ENCODE data around the gene METTL25B. TPM values are rescaled to one million over a fixed set of nuclear protein-coding genes. Genes with fewer than 3 reads are reported as not detected.
A peak's percentile ranks its signal among the peaks of the same experiment; 100 is the strongest.

METTL25B gene
- total and polyA plus RNA-seq, 5 donors from 2014 or later: 4.3 to 19.0 (median 7.5) TPM

GRCh38 chr1:156766298-156767100 is 38.2 kb downstream of the METTL25B start:
- peaks cover 20% of the 10 kb centered on the region for H3K36me3 Mint-ChIP-seq
- peak overlapping the region; percentile 89 for H3K4me3 ChIP-seq (ENCODE audit: low read depth, low read length)
- no peaks in the 10 kb centered on the region for H3K9me3 Mint-ChIP-seq
- no peaks in the 10 kb centered on the region for H3K27me3 Mint-ChIP-seq
- no peak overlapping the region for H3K4me3 Mint-ChIP-seq
- no peak for DNase-seq
- H3K27ac ChIP-seq (ENCODE audit: insufficient read depth, low read length, poor library complexity, severe bottlenecking): peak overlapping the region; percentile 98
- H3K4me1 Mint-ChIP-seq: peaks cover 17 to 33% (median 23%) of the 10 kb centered on the region in 4 donors
- H3K36me3 ChIP-seq (ENCODE audit: control insufficient read depth, insufficient read depth, low read length): peaks cover 9% of the 10 kb centered on the region
- no peak for ATAC-seq (ENCODE audit: low read depth in 2 of 2)
- peaks cover 47% of the 10 kb centered on the region for H3K4me1 ChIP-seq (ENCODE audit: control insufficient read depth, insufficient read depth, low read length, poor library complexity, severe bottlenecking)
- no peaks in the 10 kb centered on the region for H3K9me3 ChIP-seq (ENCODE audit: control insufficient read depth in 2 of 2, low read length in 2 of 2)
- H3K27ac Mint-ChIP-seq: no peak overlapping the region
- H3K27me3 ChIP-seq (ENCODE audit: control insufficient read depth, insufficient read depth, low read length): no peaks in the 10 kb centered on the region

- no peaks in the 10 kb centered on the region for H3K27me3 ChIP-seq (ENCODE audit: control insufficient read depth, insufficient read depth, low read length)
- Mint-ChIP-seq H3K36me3 (peaks cover 21% of the 10 kb centered on the region), H3K4me1 (peaks cover 17 to 38% (median 24%) of the 10 kb centered on the region in 4 donors), H3K27me3 (no peaks in the 10 kb centered on the region), H3K9me3 (no peaks in the 10 kb centered on the region), H3K4me3 (peak within 1 kb of the TSS in 1 of 4 donors; percentile 91), H3K27ac (no peak within 1 kb of the TSS)
- peak; percentile 94 for ATAC-seq (ENCODE audit: low read depth in 2 of 2)
- peaks cover 11% of the 10 kb centered on the region for H3K36me3 ChIP-seq (ENCODE audit: control insufficient read depth, insufficient read depth, low read length)
- peak within 1 kb of the TSS; percentile 98 for H3K27ac ChIP-seq (ENCODE audit: insufficient read depth, low read length, poor library complexity, severe bottlenecking)
- no peaks in the 10 kb centered on the region for H3K9me3 ChIP-seq (ENCODE audit: control insufficient read depth in 2 of 2, low read length in 2 of 2)
- peak; percentile 98 to 100 (median 99) for DNase-seq
- H3K4me3 ChIP-seq (ENCODE audit: low read depth, low read length): peak within 1 kb of the TSS; percentile 89
- H3K4me1 ChIP-seq (ENCODE audit: control insufficient read depth, insufficient read depth, low read length, poor library complexity, severe bottlenecking): peaks cover 47% of the 10 kb centered on the region
Observed at GRCh38 chr1:156767101-156767878, 39.0 kb downstream of the METTL25B start, which contains the start of gene PRCC. Gene PRCC (plus strand): TSS chr1:156767535. CDS start chr1:156767772, 237 bp downstream.

- peak overlapping the region; percentile 98 for H3K27ac ChIP-seq (ENCODE audit: insufficient read depth, low read length, poor library complexity, severe bottlenecking)
- H3K36me3 Mint-ChIP-seq: peaks cover 21% of the 10 kb centered on the region
- H3K27me3 ChIP-seq (ENCODE audit: control insufficient read depth, insufficient read depth, low read length): no peaks in the 10 kb centered on the region
- H3K4me1 Mint-ChIP-seq: peaks cover 17 to 45% (median 31%) of the 10 kb centered on the region in 4 donors
- H3K9me3 ChIP-seq (ENCODE audit: control insufficient read depth in 2 of 2, low read length in 2 of 2): no peaks in the 10 kb centered on the region
- no peaks in the 10 kb centered on the region for H3K9me3 Mint-ChIP-seq
- H3K27ac Mint-ChIP-seq: no peak overlapping the region
- H3K36me3 ChIP-seq (ENCODE audit: control insufficient read depth, insufficient read depth, low read length): peaks cover 16% of the 10 kb centered on the region
- H3K27me3 Mint-ChIP-seq: no peaks in the 10 kb centered on the region
- peak in 2 of 3 donors; percentile 18 to 44 for DNase-seq
- H3K4me3 ChIP-seq (ENCODE audit: low read depth, low read length): peak overlapping the region; percentile 88
- H3K4me3 Mint-ChIP-seq: peak overlapping the region in 1 of 4 donors; percentile 91
- H3K4me1 ChIP-seq (ENCODE audit: control insufficient read depth, insufficient read depth, low read length, poor library complexity, severe bottlenecking): peaks cover 51% of the 10 kb centered on the region
- no peak for ATAC-seq (ENCODE audit: low read depth in 2 of 2)
Observed at GRCh38 chr1:156767879-156768604, 39.8 kb downstream of the METTL25B start.

GRCh38 chr1:156768610-156769295 is 40.5 kb downstream of the METTL25B start:
- H3K4me1 Mint-ChIP-seq: peaks cover 17 to 52% (median 38%) of the 10 kb centered on the region in 4 donors
- H3K9me3 Mint-ChIP-seq: no peaks in the 10 kb centered on the region
- peak overlapping the region in 1 of 4 donors; percentile 91 for H3K4me3 Mint-ChIP-seq
- H3K27me3 Mint-ChIP-seq: no peaks in the 10 kb centered on the region
- H3K27ac Mint-ChIP-seq: peak overlapping the region in 1 of 3 donors; percentile 82
- peaks cover 20% of the 10 kb centered on the region for H3K36me3 ChIP-seq (ENCODE audit: control insufficient read depth, insufficient read depth, low read length)
- H3K36me3 Mint-ChIP-seq: peaks cover 21% of the 10 kb centered on the region
- ATAC-seq (ENCODE audit: low read depth in 2 of 2): no peak
- H3K4me1 ChIP-seq (ENCODE audit: control insufficient read depth, insufficient read depth, low read length, poor library complexity, severe bottlenecking): peaks cover 57% of the 10 kb centered on the region
- no peak for DNase-seq
- no peaks in the 10 kb centered on the region for H3K9me3 ChIP-seq (ENCODE audit: control insufficient read depth in 2 of 2, low read length in 2 of 2)
- H3K27ac ChIP-seq (ENCODE audit: insufficient read depth, low read length, poor library complexity, severe bottlenecking): peak overlapping the region; percentile 98
- no peaks in the 10 kb centered on the region for H3K27me3 ChIP-seq (ENCODE audit: control insufficient read depth, insufficient read depth, low read length)
- H3K4me3 ChIP-seq (ENCODE audit: low read depth, low read length): peak overlapping the region; percentile 83

- Histone ChIP-seq H3K9me3 (ENCODE audit: control insufficient read depth in 2 of 2, low read length in 2 of 2) (no peaks in the 10 kb centered on the region), H3K36me3 (ENCODE audit: control insufficient read depth, insufficient read depth, low read length) (peaks cover 22% of the 10 kb centered on the region), H3K27me3 (ENCODE audit: control insufficient read depth, insufficient read depth, low read length) (no peaks in the 10 kb centered on the region), H3K27ac (ENCODE audit: insufficient read depth, low read length, poor library complexity, severe bottlenecking) (no peak overlapping the region), H3K4me1 (ENCODE audit: control insufficient read depth, insufficient read depth, low read length, poor library complexity, severe bottlenecking) (peaks cover 54% of the 10 kb centered on the region), H3K4me3 (ENCODE audit: low read depth, low read length) (no peak overlapping the region)
- ATAC-seq (ENCODE audit: low read depth in 2 of 2) (no peak), DNase-seq (no peak)
- peak overlapping the region in 1 of 3 donors; percentile 47 for H3K27ac Mint-ChIP-seq
- H3K27me3 Mint-ChIP-seq: no peaks in the 10 kb centered on the region
- peaks cover 21% of the 10 kb centered on the region for H3K36me3 Mint-ChIP-seq
- no peaks in the 10 kb centered on the region for H3K9me3 Mint-ChIP-seq
- H3K4me3 Mint-ChIP-seq: peak overlapping the region in 1 of 4 donors; percentile 60
- H3K4me1 Mint-ChIP-seq: peaks cover 21 to 70% (median 48%) of the 10 kb centered on the region in 4 donors
Observed at GRCh38 chr1:156772222-156772621, 44.0 kb downstream of the METTL25B start.

GRCh38 chr1:156772728-156773497 is 44.6 kb downstream of the METTL25B start:
- H3K9me3 Mint-ChIP-seq: no peaks in the 10 kb centered on the region
- Histone ChIP-seq H3K27ac (ENCODE audit: insufficient read depth, low read length, poor library complexity, severe bottlenecking) (no peak overlapping the region), H3K4me1 (ENCODE audit: control insufficient read depth, insufficient read depth, low read length, poor library complexity, severe bottlenecking) (peaks cover 58% of the 10 kb centered on the region), H3K4me3 (ENCODE audit: low read depth, low read length) (no peak overlapping the region), H3K36me3 (ENCODE audit: control insufficient read depth, insufficient read depth, low read length) (peaks cover 22% of the 10 kb centered on the region), H3K27me3 (ENCODE audit: control insufficient read depth, insufficient read depth, low read length) (no peaks in the 10 kb centered on the region), H3K9me3 (ENCODE audit: control insufficient read depth in 2 of 2, low read length in 2 of 2) (no peaks in the 10 kb centered on the region)
- H3K4me1 Mint-ChIP-seq: peaks cover 25 to 76% (median 54%) of the 10 kb centered on the region in 4 donors
- H3K4me3 Mint-ChIP-seq: peak overlapping the region in 1 of 4 donors; percentile 60
- DNase-seq: no peak
- ATAC-seq (ENCODE audit: low read depth in 2 of 2): no peak
- no peaks in the 10 kb centered on the region for H3K27me3 Mint-ChIP-seq
- peaks cover 21% of the 10 kb centered on the region for H3K36me3 Mint-ChIP-seq
- H3K27ac Mint-ChIP-seq: peak overlapping the region; percentile 1 to 50 (median 47)
